Caco-2 (cell line): ENCODE data around the gene LLCFC1. TPM values are rescaled to one million over a fixed set of nuclear protein-coding genes. Genes with fewer than 3 reads are reported as not detected.

Experiments
- BruUV-seq: library from RNA; stranded (reverse); fragments of 400-500 nt; replicated peaks from 2 replicates; lab custom pipeline; 2021; lab: Mats Ljungman, UMichigan
- CTCF ChIA-PET: fragments of 300-600 bp; sonication (Branson Sonifier 250); formaldehyde crosslinking; loops from one replicate; lab custom pipeline; 2022; ENCODE audit warnings: antibody characterized with exemption; lab: Charles Lee
- POLR2A ChIA-PET: fragments of 300-600 bp; sonication (Branson Sonifier 250); formaldehyde crosslinking; loops from one replicate; lab custom pipeline; 2022; ENCODE audit warnings: antibody characterized with exemption; lab: Charles Lee
- DNase-seq, 2 experiments: peaks; one replicate each; pipeline versions ENCODE4 v3.0.0 to v3.0.0-alpha.2; 2020 to 2022
- H3K27me3 ChIP-seq: replicated peaks from 2 replicates; pipeline ENCODE4 v1.6.0; 2011; ENCODE audit warnings: low read length; ENCODE audit not compliant: control insufficient read depth, insufficient read depth
- H3K36me3 ChIP-seq: 2 replicates; pipeline ENCODE4 v1.5.1; 2011; ENCODE audit warnings: low read length; ENCODE audit not compliant: control insufficient read depth, insufficient read depth
- H3K4me1 ChIP-seq: fragments of 250-450 bp; sonication (Bioruptor Pico); 2 replicates; pipeline ENCODE4 v1.5.1; 2020; ENCODE audit warnings: mild to moderate bottlenecking
- H3K4me3 ChIP-seq: 2 replicates; pipeline ENCODE4 v1.5.1; 2011; ENCODE audit warnings: low read depth, mild to moderate bottlenecking, control low read depth, low read length
- H3K9me3 ChIP-seq: fragments of 250-450 bp; sonication (Bioruptor Pico); 2 replicates; pipeline ENCODE4 v1.5.1; 2020; ENCODE audit warnings: mild to moderate bottlenecking, moderate library complexity
- H3K27ac Mint-ChIP-seq: one replicate; pipeline ENCODE4 v1.8.0; 2022; ENCODE audit warnings: mixed read lengths; ENCODE audit not compliant: unreplicated experiment
- H3K27me3 Mint-ChIP-seq: one replicate; pipeline ENCODE4 v1.8.0; 2022; ENCODE audit warnings: mixed read lengths; ENCODE audit not compliant: insufficient read depth, unreplicated experiment
- H3K36me3 Mint-ChIP-seq: one replicate; pipeline ENCODE4 v1.8.0; 2022; ENCODE audit warnings: mild to moderate bottlenecking, mixed read lengths; ENCODE audit not compliant: insufficient read depth, unreplicated experiment
- H3K4me1 Mint-ChIP-seq: one replicate; pipeline ENCODE4 v1.8.0; 2022; ENCODE audit warnings: low read depth, mixed read lengths; ENCODE audit not compliant: unreplicated experiment
- H3K4me3 Mint-ChIP-seq: one replicate; pipeline ENCODE4 v1.8.0; 2022; ENCODE audit warnings: mild to moderate bottlenecking, moderate library complexity, mixed read lengths; ENCODE audit not compliant: unreplicated experiment
- H3K9me3 Mint-ChIP-seq: one replicate; pipeline ENCODE4 v1.8.0; 2022; ENCODE audit warnings: mixed read lengths; ENCODE audit not compliant: unreplicated experiment
- CTCF ChIP-seq, 2 experiments: fragments of 200-600 bp in 1 of 2; IDR thresholded peaks; 1 replicate in 1 of 2; 2 replicates in 1 of 2; pipeline versions ENCODE4 v1.5.1 to v1.8.0; 2011 to 2022; ENCODE audit warnings: antibody characterized with exemption in 1 of 2, control low read depth in 1 of 2, inconsistent platforms in 1 of 2, low read depth in 1 of 2, low read length in 1 of 2, mild to moderate bottlenecking in 1 of 2, moderate library complexity in 1 of 2; ENCODE audit not compliant: insufficient read depth in 1 of 2, severe bottlenecking in 1 of 2, unreplicated experiment in 1 of 2
- intact Hi-C: fragments of 100-400 bp; cut with micrococcal nuclease; formaldehyde crosslinking; loops from one replicate; pipeline ENCODE4 v1.10.0; 2022; ENCODE audit not compliant: unreplicated experiment
- total RNA-seq: library from RNA; stranded (reverse); gene quantifications from 2 replicates; pipeline ENCODE4 v1.2.3, GENCODE V29; 2022

The LLCFC1 gene
- total RNA-seq, 1 experiment from 2014 or later = not detected

GRCh38 chr7:142934056-142934455 is 5.2 kb upstream of the LLCFC1 start:
- Histone ChIP-seq H3K4me1 (no peaks in the 10 kb centered on the region), H3K9me3 (0 out of 2 replicates have a peak, but pooled peaks cover 4% of the 10 kb centered on the region), H3K36me3 (no peaks in the 10 kb centered on the region), H3K4me3 (no peak overlapping the region), H3K27me3 (no peaks in the 10 kb centered on the region)
- ChIA-PET CTCF (no interaction called here), POLR2A (no interaction called here)
- no peak for TF ChIP-seq CTCF (IDR thresholded peaks at IDR 0.05; ENCODE audit: insufficient read depth in 1 of 2, low read depth in 1 of 2, low read length in 1 of 2, severe bottlenecking in 1 of 2, unreplicated experiment in 1 of 2)
- H3K4me1 Mint-ChIP-seq = no peaks in the 10 kb centered on the region
- H3K9me3 Mint-ChIP-seq = no peaks in the 10 kb centered on the region
- intact Hi-C loops = no loop called here
- no peaks in the 10 kb centered on the region for H3K36me3 Mint-ChIP-seq
- BruUV-seq = no TSS peak
- no peak for DNase-seq
- no peaks in the 10 kb centered on the region for H3K27me3 Mint-ChIP-seq
- H3K27ac Mint-ChIP-seq = no peak overlapping the region
- no peak overlapping the region for H3K4me3 Mint-ChIP-seq

DNA sequence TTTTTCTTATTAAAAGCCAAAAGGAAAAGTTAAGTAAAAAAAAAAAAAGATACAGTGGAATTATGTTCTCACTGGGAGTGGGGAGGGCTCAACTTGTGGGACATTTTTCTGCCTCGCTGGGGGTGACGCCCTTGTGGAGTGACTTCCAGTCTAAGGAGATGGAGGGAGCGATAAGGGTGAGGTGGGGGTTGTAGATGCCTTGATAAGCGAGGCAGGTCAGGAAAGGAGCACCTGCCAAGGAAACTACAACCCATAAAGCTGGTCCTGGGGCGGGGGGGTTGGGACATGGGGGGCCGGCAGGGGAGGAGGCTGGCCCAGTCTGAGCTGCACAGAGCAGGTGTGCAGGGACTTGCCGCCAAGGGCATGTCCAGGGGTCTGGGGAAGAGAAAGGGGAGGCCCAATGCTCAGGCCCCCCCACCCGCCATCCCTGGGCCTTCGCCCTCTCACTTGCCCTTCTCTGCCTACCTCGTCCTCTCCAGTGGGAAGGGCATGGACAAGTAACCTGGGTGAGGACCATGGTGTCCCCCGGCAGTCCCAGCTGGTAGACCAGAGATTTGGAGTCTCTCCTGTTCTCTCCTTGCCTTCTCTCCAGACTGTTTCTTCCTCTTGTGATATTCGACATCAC is 3.2 kb upstream of the LLCFC1 start:
- Histone ChIP-seq H3K4me3 (no peak overlapping the region), H3K9me3 (0 out of 2 replicates have a peak, but pooled peaks cover 4% of the 10 kb centered on the region), H3K4me1 (no peaks in the 10 kb centered on the region), H3K36me3 (no peaks in the 10 kb centered on the region), H3K27me3 (no peaks in the 10 kb centered on the region)
- no peak for DNase-seq
- no peak overlapping the region for H3K27ac Mint-ChIP-seq
- H3K36me3 Mint-ChIP-seq = no peaks in the 10 kb centered on the region
- BruUV-seq = no TSS peak
- no peaks in the 10 kb centered on the region for H3K9me3 Mint-ChIP-seq
- CTCF ChIA-PET = interaction anchor here (0.6 kb wide), 1 partner anchor 10 kb away, joined by 3 read pairs; no protein-coding TSS in a partner anchor
- intact Hi-C loops = no loop called here
- POLR2A ChIA-PET = no interaction called here
- H3K4me1 Mint-ChIP-seq = peaks cover 14% of the 10 kb centered on the region
- no peaks in the 10 kb centered on the region for H3K27me3 Mint-ChIP-seq
- H3K4me3 Mint-ChIP-seq = no peak overlapping the region
- no peak for TF ChIP-seq CTCF (IDR thresholded peaks at IDR 0.05; ENCODE audit: insufficient read depth in 1 of 2, low read depth in 1 of 2, low read length in 1 of 2, severe bottlenecking in 1 of 2, unreplicated experiment in 1 of 2)

- H3K27me3 Mint-ChIP-seq = no peaks in the 10 kb centered on the region
- Histone ChIP-seq H3K9me3 (no peaks in the 10 kb centered on the region), H3K36me3 (no peaks in the 10 kb centered on the region), H3K4me1 (no peaks in the 10 kb centered on the region), H3K4me3 (no peak overlapping the region), H3K27me3 (no peaks in the 10 kb centered on the region)
- H3K9me3 Mint-ChIP-seq = no peaks in the 10 kb centered on the region
- H3K27ac Mint-ChIP-seq = no peak overlapping the region
- intact Hi-C loops = loop anchor here (1.0 kb wide), 1 partner anchor 57 kb away; no protein-coding TSS in a partner anchor
- BruUV-seq = no TSS peak
- H3K4me1 Mint-ChIP-seq = peaks cover 18% of the 10 kb centered on the region
- no peak for TF ChIP-seq CTCF (IDR thresholded peaks at IDR 0.05; ENCODE audit: insufficient read depth in 1 of 2, low read depth in 1 of 2, low read length in 1 of 2, severe bottlenecking in 1 of 2, unreplicated experiment in 1 of 2)
- no peak overlapping the region for H3K4me3 Mint-ChIP-seq
- DNase-seq = no peak
- CTCF ChIA-PET = no interaction called here
- no peaks in the 10 kb centered on the region for H3K36me3 Mint-ChIP-seq
- POLR2A ChIA-PET = no interaction called here
These were observed 673 bp upstream of the LLCFC1 start for GRCh38 chr7:142938611-142939010.
